H54 (cell line): ENCODE measurements around the gene CTRB1.
"Not testable (repeated sequence)": the region's sequence is repeated elsewhere in the genome, so short reads cannot be mapped to it uniquely, and the experiment has no call there.

ENCODE experiments used
- DNase-seq: peaks from one replicate; pipeline ENCODE4 v3.0.0; 2011; ENCODE audit warnings: low spot score, mixed read lengths; ENCODE audit not compliant: insufficient read length
- FAIRE-seq: peaks from 3 replicates; lab custom pipeline; 2011; peaks lifted over from hg19 to GRCh38; lab: Jason Lieb, UNC
- POLR2A ChIP-seq: IDR thresholded peaks from 2 replicates; pipeline ENCODE4 v1.6.1; 2011; ENCODE audit warnings: low read depth, mild to moderate bottlenecking, low read length

The CTRB1 gene

DNA sequence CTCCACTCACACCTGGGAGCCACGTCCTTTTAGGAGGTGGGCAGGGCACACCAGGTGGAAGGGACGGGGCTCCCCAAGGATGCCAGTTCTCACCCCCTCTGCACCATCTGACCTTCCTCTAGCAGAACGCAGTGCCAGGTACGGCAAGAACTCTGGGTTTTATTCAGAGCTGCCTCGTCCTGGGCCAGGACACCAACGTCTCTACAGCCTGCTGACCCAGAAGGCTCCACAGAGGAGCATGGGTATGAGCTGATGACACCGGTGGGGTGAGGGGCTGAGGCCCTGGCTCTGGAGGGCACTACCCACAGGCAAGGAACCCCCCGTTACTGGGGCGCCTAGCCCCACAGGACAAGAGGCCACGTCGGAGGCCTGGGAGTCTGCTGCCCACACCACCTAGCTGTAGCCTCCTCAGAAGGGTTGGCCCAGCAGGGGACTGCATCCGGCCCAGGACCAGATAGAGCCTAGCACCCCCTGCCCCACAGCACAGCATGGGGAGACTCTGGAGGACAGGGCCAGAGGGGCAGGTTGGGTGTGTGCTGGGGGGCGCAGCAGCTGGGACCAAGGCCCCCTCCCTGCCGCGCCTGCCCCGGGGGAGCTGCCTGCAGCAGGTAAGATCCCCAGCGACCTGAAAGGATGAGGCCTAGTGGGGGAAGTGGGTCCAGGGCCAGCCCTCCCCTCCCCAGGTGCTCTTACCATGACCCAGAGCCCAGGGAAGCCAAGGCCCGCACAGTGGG lies 18.8 kb downstream of the CTRB1 start:
- FAIRE-seq: no peak
- no peak for DNase-seq
- no peak for TF ChIP-seq POLR2A

DNA sequence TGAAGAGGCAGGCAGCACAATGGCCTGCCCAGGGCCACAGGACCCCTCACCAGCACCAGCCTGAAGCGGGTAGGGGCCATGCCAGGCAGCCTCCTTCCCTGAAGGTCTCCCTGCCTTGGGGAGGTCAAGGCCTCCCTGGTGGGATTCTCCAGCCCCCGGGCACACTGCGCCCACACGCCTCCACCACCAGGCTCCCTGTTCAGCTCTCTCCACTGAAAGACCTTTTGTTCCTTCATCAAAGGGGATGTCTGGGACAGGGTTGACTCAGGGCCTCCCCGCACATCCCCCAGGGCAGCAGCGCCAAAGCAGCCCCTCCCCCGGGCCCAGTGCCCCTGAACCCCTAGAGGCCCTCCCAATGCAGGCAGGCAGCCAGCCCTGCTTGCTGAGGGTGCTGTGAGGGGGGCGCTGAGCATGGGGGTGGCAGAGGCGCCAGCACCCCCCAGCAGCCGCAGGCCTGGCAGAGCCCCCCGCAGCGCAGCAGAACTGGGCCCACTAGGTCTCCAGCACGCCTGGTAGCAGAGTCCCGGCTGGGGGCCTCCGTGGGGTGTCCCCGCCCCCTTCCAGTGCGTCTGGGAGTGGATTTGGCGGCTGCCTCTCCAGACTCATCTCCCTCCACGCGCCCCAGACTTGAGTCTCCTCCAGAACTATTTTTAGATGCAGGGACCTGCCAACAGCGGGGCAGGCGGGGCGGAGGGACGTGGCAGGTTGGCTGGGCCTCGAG lies 19.5 kb downstream of the CTRB1 start:
- DNase-seq (no peak), FAIRE-seq (no peak)
- TF ChIP-seq POLR2A: no peak

DNA sequence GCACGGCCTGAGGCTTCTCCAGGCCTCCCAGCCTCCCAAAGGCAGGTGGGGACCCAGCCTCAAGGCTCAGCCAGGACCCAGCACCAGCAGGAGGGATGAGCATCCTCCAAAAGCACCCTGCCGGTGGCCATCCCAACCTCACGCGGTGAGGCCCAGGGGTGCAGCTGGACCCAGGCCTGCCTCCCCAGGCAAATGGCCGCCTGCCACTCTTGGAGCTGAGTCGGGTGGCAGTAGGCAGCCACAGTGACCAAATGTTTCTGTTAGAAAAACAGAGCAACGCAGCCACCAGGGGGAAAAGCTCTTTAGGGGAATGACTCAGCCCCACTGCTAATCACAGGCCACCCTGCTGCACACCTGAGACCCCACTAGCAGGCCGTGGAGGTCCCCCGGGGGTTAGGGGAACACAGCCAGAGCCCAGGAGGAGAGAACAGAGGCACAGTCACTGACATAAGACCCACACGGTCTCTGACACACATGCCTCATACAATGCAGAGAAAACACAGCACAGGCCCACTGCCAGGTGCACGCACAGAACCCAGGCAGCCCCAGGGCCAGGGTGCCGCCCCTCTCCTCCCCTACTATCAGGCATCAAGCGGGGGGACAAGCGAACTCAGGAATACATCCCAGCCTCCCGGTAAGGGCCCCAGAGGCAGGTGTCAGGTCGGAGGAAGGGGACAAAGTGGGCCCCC lies 20.2 kb downstream of the CTRB1 start:
- no peak for TF ChIP-seq POLR2A
- DNase-seq (no peak), FAIRE-seq (no peak)

DNA sequence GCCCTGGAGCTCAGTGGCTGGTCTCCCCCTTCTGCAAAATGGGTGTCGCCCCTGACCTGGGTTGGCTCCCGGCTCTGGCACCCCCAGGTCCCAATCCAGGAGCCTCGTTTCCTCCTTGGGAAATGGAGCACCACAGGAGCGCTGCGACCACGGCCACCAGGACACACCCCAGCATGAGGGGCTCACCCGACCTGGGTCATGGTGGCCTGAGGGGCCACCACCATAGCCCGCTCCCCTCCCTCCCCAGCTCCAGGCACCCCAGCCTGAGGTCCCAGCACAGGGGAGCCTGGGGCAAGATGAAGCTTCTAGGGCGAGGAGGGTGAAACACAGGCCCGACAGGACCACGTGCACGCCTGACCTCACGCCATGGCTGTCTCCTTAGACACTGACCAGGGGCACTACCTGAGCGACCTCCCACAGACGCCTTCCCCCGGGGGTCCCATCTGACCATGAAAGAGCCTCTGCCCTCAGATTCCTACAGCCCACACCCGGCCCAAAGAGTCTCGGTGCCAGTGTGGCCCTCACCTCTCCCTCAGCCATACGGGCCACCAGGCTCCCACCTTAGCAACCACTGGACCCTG lies 20.8 kb downstream of the CTRB1 start:
- FAIRE-seq (no peak), DNase-seq (no peak)
- TF ChIP-seq POLR2A: no peak

DNA sequence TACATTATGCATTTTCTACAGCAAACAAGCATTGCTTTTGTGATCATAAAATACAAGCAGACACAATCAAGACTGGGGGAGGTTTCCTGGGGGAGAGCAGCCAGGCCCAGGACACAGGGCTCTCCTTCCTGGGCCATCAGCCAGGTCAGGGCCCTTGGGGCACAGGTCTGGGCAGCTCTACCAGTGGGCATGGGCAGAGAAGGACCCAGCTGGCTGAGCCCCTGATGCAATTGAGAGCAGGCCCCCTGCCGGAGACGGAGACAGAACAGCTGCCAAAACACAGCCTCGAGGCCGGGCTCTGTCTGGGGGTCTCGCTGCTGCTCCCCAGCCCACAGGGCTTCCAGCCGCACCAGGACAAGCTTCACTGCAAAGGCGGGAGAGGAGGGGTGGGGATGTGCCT lies 21.8 kb downstream of the CTRB1 start:
- not testable (repeated sequence) for FAIRE-seq, DNase-seq

DNA sequence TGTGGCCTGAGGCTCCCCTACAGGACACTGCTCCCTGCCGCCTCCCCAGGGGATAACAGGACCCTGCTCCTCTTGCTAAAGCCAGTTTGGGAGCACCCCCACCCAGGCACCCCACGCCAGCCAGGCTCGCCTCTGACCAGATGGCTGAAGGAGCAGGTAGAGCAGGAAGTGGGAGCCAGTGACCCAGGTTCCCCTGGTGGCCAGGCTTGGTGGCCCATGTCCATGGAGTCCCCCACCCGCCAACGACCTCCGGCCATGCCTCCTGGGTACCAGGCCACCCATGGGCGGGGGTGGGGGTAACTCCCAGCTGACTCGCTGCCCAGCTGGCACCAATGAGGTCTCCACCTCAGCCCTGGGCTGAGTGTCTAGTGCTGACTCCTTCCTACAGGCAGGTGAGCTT lies 22.6 kb downstream of the CTRB1 start:
- DNase-seq (no peak), FAIRE-seq (no peak)
- TF ChIP-seq POLR2A: no peak

DNA sequence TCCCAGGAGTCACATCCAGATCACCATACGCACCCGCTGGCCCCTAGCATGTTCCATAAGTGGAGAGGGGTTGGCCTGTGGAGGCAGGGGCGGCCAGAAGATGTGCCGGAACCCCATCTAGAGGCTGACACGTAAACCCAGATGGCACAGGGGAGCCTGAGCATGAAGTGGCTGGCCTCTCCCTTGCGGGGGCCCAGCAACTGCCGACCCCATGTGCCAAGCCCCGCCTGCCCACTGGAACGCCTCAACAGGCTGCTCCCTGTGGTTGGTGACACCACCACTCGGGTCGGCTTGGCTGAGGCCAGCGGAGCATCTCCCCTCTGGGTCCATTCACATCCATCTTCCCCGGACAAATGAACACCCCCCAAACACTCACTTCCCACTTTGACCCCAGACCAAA lies 23.2 kb downstream of the CTRB1 start:
- FAIRE-seq (no peak), DNase-seq (no peak)
- TF ChIP-seq POLR2A: no peak

DNA sequence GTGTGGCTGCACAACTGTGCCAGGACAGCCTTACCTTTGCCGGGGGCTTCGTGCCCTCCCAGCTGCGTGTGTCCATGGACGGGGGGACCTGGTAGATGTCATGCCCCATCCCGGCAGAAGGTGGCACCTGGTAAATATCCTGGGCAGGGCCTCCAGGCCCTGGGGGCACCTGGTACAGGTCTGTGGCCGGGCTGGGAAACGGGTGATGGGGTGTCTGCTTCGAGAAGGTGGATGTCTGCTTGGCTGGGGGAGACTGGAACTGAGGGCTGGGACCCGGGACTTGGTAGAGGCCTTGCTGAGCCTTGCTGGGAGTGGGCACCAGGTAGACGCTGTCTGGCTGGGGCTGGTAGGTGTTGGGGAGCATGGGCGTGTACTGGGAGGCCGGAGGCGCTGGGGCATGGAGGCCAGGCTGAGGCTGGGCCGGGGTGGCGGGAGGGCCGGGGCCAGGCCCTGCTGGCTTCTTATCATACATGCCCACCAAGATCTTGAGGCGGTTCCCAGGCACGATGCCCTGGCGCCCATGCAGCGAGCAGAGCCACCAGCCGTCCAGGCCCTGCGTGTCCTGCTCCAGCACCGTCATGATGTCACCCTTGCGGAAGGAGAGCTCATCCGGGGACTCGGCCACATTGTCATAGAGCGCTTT lies 23.8 kb downstream of the CTRB1 start:
- DNase-seq, FAIRE-seq: not testable (repeated sequence)

DNA sequence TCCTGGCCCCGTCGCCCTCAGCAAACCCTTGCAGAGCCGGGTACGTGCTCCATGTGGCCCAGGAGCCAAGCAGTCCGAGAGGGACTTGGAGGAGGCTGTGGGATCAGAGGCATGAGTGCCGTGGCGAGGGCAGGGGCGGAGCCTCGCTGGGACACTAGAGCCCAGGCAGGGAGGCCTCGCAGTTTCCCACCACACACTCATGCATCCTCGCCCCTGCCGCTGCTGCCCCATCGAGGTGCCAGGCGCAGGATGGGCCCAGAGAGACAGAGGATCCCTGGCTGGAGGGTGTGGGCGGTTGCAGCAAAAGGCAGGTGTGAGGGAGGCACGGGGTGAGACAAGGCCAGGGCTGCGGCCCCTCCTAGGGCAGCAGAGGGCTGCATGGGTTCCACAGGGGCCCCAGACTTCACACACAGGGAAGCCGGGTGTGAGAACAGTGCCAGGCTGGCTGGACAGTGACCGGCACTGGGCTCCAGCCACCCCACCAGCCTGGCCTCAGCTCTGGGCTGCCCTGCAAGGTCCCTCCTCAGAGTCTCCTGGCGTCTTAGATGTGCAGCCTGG lies 25.0 kb downstream of the CTRB1 start:
- FAIRE-seq: no peak

DNA sequence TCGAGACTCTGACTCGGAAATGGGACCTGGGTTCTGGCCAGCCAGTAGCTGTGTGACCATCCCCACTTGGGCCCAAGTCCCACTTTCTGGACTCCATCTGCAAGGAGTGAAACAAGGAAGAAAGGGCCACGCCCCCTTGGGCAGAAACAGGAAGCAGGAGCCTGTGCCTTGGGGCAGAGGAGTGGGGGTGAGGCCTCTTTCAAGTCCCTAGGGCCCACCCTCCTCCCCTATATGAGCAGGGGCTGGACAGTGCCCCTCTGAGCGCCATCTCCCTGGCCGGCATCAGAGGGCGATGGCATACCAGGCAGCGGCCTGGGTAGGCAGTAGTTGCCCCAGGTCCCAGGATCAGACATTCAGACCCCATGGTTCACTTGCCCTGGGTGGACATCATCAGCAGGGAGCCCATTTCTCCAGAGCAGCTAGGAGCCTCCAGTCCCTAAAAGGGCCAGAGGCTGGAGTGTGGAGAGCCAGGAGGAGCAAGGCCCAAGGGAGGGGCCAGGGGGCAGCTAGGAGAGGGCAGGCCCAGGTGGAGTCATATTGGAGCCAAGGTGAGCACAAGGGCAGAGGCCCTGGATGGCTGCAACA lies 25.5 kb downstream of the CTRB1 start:
- DNase-seq (no peak), FAIRE-seq (no peak)
- TF ChIP-seq POLR2A: no peak

More for the DNA sequence above, 25.0 kb downstream of the CTRB1 start:
- no peak for TF ChIP-seq POLR2A
- DNase-seq: no peak

DNA sequence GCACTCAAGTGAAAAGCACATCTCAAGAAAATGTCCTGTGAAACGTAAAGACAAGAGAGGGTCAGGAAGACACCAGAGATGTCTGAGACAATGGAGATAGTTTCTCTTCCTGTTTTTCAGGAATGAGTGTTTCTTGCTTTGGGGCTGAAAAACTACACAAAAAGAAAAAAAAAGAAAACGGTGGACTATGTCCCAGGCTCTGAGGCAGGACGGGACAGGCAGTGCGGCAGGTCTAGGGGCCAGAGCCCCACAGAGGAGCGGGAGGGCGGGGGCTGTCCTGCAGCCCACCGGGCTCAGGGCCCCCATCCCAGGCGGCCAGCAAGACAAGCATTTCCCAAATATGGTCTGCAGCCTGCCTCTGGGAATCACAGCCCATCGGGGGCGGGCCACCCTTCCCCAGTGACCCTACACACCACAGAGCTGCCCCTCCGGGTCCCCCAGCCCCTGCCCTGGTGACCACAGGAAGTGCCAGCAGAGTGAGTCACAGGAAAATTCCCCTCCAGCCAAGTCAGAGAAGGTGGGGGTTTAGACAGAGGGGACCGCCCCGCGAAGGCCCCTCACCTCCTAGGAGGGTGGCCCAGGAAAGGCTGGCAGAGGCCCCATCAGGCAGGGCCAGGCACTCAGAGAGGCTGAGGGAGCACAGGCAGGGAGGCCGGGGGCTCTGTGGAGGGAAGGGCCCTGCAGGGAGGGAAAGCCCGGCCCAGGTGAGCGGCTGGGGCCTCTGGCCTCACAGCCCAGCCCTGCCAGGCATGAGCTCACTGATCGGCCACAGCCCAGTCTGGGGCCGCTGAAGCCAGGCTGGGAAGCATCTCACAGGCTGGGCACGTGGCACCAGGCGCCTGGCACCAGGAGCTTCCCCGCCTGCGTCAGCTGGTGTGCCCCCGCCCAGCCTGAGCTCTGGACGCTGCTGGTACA lies 26.3 kb downstream of the CTRB1 start:
- TF ChIP-seq POLR2A: peak; percentile 42; the same call in 1 of the 2 replicates
- DNase-seq: peak; percentile 95
- no peak for FAIRE-seq
